HUES64 (cell line): ENCODE data around the gene TRIM75. TPM values are rescaled to one million over a fixed set of nuclear protein-coding genes. Genes with fewer than 3 reads are reported as not detected.
"Not testable (repeated sequence)": the region's sequence is repeated elsewhere in the genome, so short reads cannot be mapped to it uniquely, and the experiment has no call there.

Experiments used
- H3K27ac ChIP-seq: 2 replicates; pipeline ENCODE4 v1.7.0; 2013; ENCODE audit warnings: low read depth, low read length, inconsistent platforms
- H3K27me3 ChIP-seq: 2 replicates; pipeline ENCODE4 v1.6.1; 2013; ENCODE audit warnings: mild to moderate bottlenecking, low read length; ENCODE audit not compliant: insufficient read depth
- H3K36me3 ChIP-seq: 2 replicates; pipeline ENCODE4 v1.6.1; 2013; ENCODE audit warnings: mild to moderate bottlenecking, low read length; ENCODE audit not compliant: insufficient read depth
- H3K4me1 ChIP-seq: 2 replicates; pipeline ENCODE4 v1.6.1; 2013; ENCODE audit warnings: mild to moderate bottlenecking, low read length, moderate library complexity; ENCODE audit not compliant: insufficient read depth
- H3K4me3 ChIP-seq: 2 replicates; pipeline ENCODE4 v1.5.1; 2013; ENCODE audit warnings: mild to moderate bottlenecking, low read length, moderate library complexity
- H3K9ac ChIP-seq: 2 replicates; pipeline ENCODE4 v1.6.1; 2013; ENCODE audit warnings: mild to moderate bottlenecking, low read depth, low read length
- H3K9me3 ChIP-seq: 2 replicates; pipeline ENCODE4 v1.6.1; 2013; ENCODE audit warnings: low read depth, low read length; ENCODE audit not compliant: insufficient read depth
- WGBS: fragments of 150-250, 120-280 bp; methylation state at CpG from one replicate; pipeline ENCODE4 v1.1.7; 2013; ENCODE audit warnings: missing lambda C conversion rate; 5-methylcytosine and 5-hydroxymethylcytosine counted together
- polyA plus RNA-seq, 2 experiments: library from polyadenylated mRNA; stranded (reverse); fragments of 50-300 nt; gene quantifications; one replicate each; pipeline ENCODE4 v1.2.3, GENCODE V29; 2013

TRIM75 gene
- polyA plus RNA-seq (2013, experiment 1 of 2) = not detected
- polyA plus RNA-seq (2013, experiment 2 of 2) = not detected

DNA sequence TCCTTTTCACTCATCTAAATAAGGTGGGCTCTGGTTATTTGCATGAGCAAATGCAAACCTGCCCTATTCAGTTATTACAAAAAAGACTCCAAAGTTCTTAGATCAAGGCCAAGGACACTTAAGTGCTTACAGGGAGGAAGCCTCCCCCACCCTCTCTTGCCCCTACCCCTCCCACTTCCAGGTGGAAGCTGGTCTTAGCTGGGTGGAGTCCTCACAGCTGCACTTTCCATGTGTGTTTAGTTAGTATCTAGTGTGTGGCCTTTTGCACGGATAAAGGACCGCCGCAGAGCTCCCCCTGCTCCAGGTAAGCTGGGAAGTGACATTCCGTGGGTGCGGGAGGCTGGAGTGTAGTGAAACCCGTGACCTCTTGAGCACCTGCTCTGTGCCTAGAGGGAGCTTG is at the start of gene TRIM75:
Gene TRIM75 (plus strand): TSS at position 222 of the 400 bp plus-strand sequence. CDS start 5,282 bp downstream, outside the sequence.
- Histone ChIP-seq H3K36me3 (no peaks in the 10 kb centered on the region), H3K9me3 (no peaks in the 10 kb centered on the region), H3K4me3 (no peak within 1 kb of the TSS), H3K27ac (no peak within 1 kb of the TSS), H3K4me1 (no peaks in the 10 kb centered on the region), H3K9ac (no peak within 1 kb of the TSS), H3K27me3 (no peaks in the 10 kb centered on the region)
- WGBS = 82% methylated on average over 6 of the region's 6 CpGs

DNA sequence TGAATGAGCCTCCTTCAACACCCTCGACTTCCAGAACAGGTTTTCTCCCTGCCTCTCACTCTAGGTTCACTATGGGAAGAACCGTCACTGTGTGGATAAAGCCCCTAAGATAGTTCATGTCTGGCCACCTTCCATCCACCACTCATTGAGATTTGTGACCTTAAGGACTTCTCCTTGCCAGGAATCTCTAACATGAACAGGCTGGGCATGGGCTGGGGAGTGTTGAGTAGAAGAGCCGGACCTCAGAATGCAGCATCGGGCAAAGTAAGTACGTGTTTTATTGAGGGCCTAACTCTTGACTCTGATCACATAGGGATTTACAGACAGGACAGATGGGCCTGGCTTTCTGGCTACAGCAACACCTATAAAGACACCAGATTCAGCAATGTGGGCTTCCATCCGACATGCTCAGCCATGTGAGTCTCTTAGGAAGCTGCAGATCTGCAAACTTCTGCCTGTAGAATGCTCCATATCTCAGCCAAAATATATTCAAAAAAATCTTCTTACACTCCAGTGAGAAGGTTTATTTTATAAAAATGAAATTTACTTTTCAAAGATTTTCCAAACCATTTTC is 48.2 kb upstream of the TRIM75 start:
- no peaks in the 10 kb centered on the region for H3K36me3 ChIP-seq
- WGBS = 94% methylated on average over 6 of the region's 6 CpGs
- H3K9me3 ChIP-seq = no peaks in the 10 kb centered on the region
- H3K9ac ChIP-seq = no peak overlapping the region
- no peaks in the 10 kb centered on the region for H3K27me3 ChIP-seq
- no peak overlapping the region for H3K27ac ChIP-seq
- no peaks in the 10 kb centered on the region for H3K4me1 ChIP-seq
- no peak overlapping the region for H3K4me3 ChIP-seq

DNA sequence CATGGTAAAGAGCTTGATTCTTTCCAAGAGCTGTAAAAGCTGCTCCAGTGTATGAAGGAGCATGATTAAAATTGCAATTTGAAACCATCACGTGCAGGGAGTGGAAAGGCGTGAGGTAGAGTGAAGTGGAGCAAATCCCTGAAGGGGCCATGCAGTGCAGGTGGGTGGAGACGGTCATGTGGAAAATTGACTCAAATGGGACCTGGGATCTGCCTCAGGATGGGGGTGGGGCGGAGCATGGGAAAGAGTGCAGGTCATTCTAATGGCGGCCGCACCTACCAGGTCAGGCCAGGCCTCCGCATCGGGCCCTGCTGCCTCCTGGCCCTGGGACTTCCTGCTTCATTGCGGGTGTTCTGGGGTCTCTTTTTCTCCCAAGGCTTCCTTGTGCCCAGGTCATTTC is 47.2 kb upstream of the TRIM75 start:
- Histone ChIP-seq H3K4me1 (no peaks in the 10 kb centered on the region), H3K4me3 (no peak overlapping the region), H3K36me3 (no peaks in the 10 kb centered on the region), H3K9me3 (no peaks in the 10 kb centered on the region), H3K27me3 (no peaks in the 10 kb centered on the region), H3K9ac (no peak overlapping the region), H3K27ac (no peak overlapping the region)
- WGBS = 93% methylated on average over 9 of the region's 9 CpGs

DNA sequence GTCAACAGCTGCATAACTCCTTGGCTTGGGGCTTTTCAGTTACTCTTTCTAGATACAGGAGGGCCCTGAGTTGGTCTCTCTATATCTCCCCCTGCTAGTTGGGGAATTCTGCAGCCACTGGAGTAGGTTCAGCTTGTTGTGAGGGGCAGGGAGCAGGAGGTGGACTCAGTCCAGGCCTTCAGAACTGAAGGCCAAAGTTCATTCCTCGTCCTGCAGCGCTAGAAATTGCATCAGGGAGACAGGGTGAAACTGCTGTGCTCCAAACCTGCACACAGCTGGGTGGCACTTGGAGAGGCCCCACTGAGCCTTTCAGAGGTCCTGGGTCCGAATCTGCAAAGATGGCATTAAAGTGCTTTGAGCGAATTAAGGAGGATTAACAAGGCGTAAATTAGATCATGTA is 46.8 kb upstream of the TRIM75 start:
- WGBS = 97% methylated on average over 5 of the region's 5 CpGs
- Histone ChIP-seq H3K4me3 (no peak overlapping the region), H3K27ac (no peak overlapping the region), H3K36me3 (no peaks in the 10 kb centered on the region), H3K27me3 (no peaks in the 10 kb centered on the region), H3K9ac (no peak overlapping the region), H3K9me3 (no peaks in the 10 kb centered on the region), H3K4me1 (no peaks in the 10 kb centered on the region)

DNA sequence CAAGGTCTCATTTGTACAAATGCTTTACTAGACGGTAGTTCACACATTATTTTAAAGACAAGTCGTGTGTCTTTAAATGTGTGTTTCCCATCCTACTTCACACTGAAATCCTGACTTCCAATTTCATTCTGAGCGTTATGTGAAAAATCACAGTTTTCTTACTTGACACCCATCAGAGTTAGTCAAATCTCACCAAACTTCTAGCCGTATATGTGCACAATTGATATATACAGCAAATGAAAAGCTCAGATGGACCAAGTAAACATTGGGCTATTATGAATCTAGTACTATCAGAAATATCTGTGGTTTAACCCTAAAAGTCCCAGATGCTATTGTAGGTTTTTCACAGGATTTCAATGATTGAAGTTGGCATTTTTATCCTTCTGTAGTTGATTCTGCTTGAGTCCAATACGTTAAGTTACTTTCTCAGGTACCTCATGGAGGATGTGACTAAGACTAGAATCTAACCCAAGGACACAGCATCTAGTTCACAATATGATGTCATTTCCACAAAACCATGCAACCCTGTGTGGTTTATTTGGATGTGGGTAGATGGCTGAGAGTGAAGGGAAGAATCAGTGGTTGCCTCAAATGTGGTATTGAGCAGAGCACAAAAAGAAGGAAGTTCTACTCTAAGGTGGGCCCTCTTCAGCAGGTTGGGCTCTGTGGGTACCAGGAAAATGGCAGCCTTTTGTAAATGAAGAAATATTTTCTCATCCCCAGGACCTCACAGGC is 44.0 kb upstream of the TRIM75 start:
- Histone ChIP-seq H3K9me3 (no peaks in the 10 kb centered on the region), H3K36me3 (no peaks in the 10 kb centered on the region), H3K27me3 (no peaks in the 10 kb centered on the region), H3K4me1 (no peaks in the 10 kb centered on the region), H3K4me3 (no peak overlapping the region), H3K27ac (no peak overlapping the region), H3K9ac (no peak overlapping the region)
- WGBS = 95% methylated on average over 5 of the region's 5 CpGs

DNA sequence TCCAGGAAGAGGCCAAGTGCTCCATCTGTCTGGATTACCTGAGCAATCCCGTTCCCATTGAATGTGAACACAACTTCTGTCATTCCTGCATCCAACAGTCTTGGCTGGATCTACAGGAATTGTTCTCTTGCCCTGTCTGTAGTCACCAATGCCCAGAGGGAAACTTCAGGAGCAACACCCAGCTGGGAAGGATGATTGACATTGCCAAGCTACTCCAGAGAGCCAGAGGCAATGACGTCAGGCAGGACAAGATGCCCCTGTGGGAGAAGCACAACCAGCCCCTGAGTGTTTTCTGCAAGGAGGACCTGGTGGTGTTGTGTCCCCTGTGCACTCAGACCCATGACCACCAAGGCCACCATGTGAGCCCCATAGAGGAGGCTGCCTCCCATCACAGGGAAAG is 43.2 kb upstream of the TRIM75 start:
- H3K4me1 ChIP-seq = no peaks in the 10 kb centered on the region
- no peak overlapping the region for H3K4me3 ChIP-seq
- WGBS = 86% methylated on average over 2 of the region's 2 CpGs
- H3K36me3 ChIP-seq = no peaks in the 10 kb centered on the region
- no peak overlapping the region for H3K27ac ChIP-seq
- no peaks in the 10 kb centered on the region for H3K27me3 ChIP-seq
- H3K9me3 ChIP-seq = no peaks in the 10 kb centered on the region
- no peak overlapping the region for H3K9ac ChIP-seq

DNA sequence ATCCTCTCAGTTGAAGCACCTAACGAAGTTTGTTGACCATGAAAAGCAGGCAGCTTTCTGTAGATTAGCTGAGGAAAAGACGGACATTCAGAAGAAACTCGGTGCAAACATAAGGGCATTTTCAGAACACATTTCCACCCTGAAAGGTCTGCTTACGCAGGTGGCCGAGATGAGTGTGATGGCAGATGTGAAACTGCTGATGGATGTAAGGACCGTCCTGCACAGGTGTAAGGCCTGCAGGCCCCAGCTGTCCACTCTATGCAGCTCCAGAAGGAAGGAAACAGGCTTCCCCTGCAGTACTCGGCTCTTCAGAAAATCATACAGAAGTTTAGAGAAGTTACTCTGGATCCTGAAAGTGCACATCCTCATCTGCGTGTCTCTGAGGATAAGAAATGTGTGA is 42.7 kb upstream of the TRIM75 start:
- H3K9ac ChIP-seq = no peak overlapping the region
- no peak overlapping the region for H3K4me3 ChIP-seq
- no peak overlapping the region for H3K27ac ChIP-seq
- WGBS = 93% methylated on average over 8 of the region's 8 CpGs
- H3K9me3 ChIP-seq = no peaks in the 10 kb centered on the region
- H3K36me3 ChIP-seq = no peaks in the 10 kb centered on the region
- no peaks in the 10 kb centered on the region for H3K4me1 ChIP-seq
- no peaks in the 10 kb centered on the region for H3K27me3 ChIP-seq

DNA sequence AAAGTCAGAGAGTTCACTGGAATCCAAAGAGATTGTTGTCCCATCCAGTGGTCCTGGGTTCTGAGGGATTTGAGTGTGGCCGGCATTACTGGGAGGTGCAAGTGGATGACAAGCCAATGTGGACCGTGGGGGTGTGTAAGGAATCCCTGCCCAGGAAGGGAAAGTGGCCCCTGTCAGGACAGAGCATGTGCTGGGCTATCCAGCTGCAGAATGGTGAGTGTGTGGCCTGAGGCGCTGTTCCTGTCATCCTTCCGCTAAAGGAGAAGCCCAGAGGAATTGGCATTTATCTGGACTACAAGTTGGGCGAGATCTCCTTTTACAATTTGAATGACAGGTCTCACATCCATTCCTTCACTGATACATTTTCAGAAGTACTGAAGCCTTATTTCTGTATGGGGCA is 42.3 kb upstream of the TRIM75 start:
- Histone ChIP-seq H3K36me3 (no peaks in the 10 kb centered on the region), H3K27ac (no peak overlapping the region), H3K9ac (no peak overlapping the region), H3K9me3 (no peaks in the 10 kb centered on the region), H3K4me1 (no peaks in the 10 kb centered on the region), H3K4me3 (no peak overlapping the region), H3K27me3 (no peaks in the 10 kb centered on the region)
- WGBS = 84% methylated on average over 5 of the region's 5 CpGs

DNA sequence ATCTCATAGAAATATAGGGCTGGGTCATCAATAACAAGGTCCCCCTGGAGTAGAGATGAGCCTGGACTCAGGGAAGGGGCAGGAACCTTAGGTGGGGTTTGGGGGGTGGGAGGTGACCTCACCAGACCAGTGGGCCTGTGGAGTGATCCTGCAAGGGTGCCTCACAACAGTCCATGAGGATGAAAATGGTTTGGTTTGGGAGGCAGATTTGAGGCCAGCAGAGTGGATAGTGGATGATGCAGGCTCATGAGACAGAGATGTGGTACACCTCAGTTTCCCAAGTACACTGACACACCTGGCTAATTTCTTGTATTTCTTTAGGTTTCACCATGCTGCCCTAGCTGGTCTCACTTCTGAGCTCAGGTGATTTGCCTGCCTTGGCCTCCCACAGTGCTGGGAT is 40.0 kb upstream of the TRIM75 start:
- H3K4me3 ChIP-seq = no peak overlapping the region

DNA sequence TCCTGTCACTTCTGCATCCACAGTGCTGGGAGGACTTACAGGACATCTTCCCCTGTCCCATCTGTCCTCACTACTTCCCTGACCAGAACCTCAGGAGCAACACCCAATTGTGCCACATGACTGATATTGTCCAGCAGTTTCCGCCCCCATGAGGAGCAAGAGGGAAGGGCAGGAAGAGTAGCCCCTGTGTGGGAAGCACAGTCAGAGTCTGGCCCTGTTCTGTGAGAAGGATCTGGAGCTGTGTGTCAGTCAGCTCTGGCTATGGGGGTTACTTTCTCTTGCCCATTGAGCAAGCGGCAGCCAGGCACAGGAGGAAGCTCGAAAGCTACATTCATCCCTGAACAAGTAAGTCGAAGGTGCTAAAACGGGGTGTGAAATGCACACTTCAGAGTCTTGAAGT is 36.7 kb upstream of the TRIM75 start:
- WGBS = 80% methylated on average over 5 of the region's 5 CpGs
- H3K27ac ChIP-seq = no peak overlapping the region
- H3K9ac ChIP-seq = no peak overlapping the region
- H3K27me3 ChIP-seq = no peaks in the 10 kb centered on the region
- no peaks in the 10 kb centered on the region for H3K9me3 ChIP-seq
- H3K4me1 ChIP-seq = no peaks in the 10 kb centered on the region
- H3K36me3 ChIP-seq = no peaks in the 10 kb centered on the region
- H3K4me3 ChIP-seq = no peak overlapping the region

More for the DNA sequence above, 40.0 kb upstream of the TRIM75 start:
- H3K36me3 ChIP-seq = no peaks in the 10 kb centered on the region
- no peak overlapping the region for H3K9ac ChIP-seq
- H3K4me1 ChIP-seq = no peaks in the 10 kb centered on the region
- no peak overlapping the region for H3K27ac ChIP-seq
- no peaks in the 10 kb centered on the region for H3K27me3 ChIP-seq
- no peaks in the 10 kb centered on the region for H3K9me3 ChIP-seq

DNA sequence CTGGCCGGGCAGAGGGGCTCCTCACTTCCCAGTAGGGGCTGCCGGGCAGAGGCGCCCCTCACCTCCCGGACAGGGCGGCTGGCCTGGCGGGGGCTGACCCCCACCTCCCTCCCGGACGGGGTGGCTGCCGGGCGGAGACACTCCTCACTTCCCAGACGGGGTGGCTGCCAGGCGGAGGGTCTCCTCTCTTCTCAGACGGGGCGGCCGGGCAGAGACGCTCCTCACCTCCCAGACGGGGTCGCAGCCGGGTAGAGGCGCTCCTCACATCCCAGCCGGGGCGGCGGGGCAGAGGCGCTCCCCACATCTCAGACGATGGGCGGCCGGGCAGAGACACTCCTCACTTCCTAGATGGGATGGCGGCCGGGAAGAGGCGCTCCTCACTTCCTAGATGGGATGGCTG is 33.7 kb upstream of the TRIM75 start:
- not testable (repeated sequence) for H3K9ac ChIP-seq, H3K4me3 ChIP-seq, H3K27me3 ChIP-seq, H3K36me3 ChIP-seq, H3K4me1 ChIP-seq, H3K27ac ChIP-seq, H3K9me3 ChIP-seq
- WGBS = 96% methylated on average over 30 of the region's 30 CpGs

DNA sequence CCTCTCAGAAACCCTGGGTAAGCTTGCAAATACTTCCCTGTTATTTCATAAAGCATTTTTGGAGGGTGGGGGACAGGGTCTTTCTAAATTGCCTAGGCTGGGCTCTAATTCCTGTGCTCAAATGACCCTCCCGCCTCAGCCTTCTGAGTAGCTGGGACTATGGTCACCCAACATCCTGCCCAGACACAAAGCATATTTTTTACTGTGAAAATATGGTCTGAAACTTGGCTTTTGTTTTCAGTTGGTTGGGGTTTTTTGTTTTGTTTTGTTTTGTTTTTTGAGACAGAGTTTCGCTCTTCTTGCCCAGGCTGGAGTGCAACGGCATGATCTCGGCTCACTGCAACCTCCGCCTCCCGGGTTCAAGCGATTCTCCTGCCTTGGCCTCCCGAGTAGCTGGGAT is 27.9 kb upstream of the TRIM75 start:
- not testable (repeated sequence) for H3K4me3 ChIP-seq, H3K4me1 ChIP-seq, H3K9ac ChIP-seq, H3K36me3 ChIP-seq, H3K9me3 ChIP-seq, H3K27ac ChIP-seq, H3K27me3 ChIP-seq
- 97% methylated on average over 8 of the region's 8 CpGs for WGBS
